Liver (tissue), 3 donors: ENCODE data around the gene SPOP.

Source experiments
- CTCF ChIP-seq: fragments of 150-350 bp; IDR thresholded peaks from 2 replicates; pipeline ENCODE4 v1.5.1; 2017; ENCODE audit warnings: improper control_type of control experiment, low read depth, low read length; ENCODE audit not compliant: missing input control
- EGR1 ChIP-seq, 2 donors: IDR thresholded peaks; 2 replicates each; pipeline ENCODE4 v1.6.1; 2016 to 2018; ENCODE audit warnings: antibody characterized with exemption in 2 of 2, low read depth in 2 of 2
- REST ChIP-seq: IDR thresholded peaks from 2 replicates; pipeline ENCODE4 v1.6.1; 2016; ENCODE audit warnings: antibody characterized with exemption, mild to moderate bottlenecking
- YY1 ChIP-seq: IDR thresholded peaks from 2 replicates; pipeline ENCODE4 v1.6.1; 2016; ENCODE audit warnings: antibody characterized with exemption, mild to moderate bottlenecking
- TF ChIP-seq, protein P1 (sequence below): IDR thresholded peaks from 2 replicates; pipeline ENCODE4 v1.6.1; 2016; ENCODE audit warnings: antibody characterized with exemption
- donor health status: healthy.
- donor health status: healthy.

DNA sequence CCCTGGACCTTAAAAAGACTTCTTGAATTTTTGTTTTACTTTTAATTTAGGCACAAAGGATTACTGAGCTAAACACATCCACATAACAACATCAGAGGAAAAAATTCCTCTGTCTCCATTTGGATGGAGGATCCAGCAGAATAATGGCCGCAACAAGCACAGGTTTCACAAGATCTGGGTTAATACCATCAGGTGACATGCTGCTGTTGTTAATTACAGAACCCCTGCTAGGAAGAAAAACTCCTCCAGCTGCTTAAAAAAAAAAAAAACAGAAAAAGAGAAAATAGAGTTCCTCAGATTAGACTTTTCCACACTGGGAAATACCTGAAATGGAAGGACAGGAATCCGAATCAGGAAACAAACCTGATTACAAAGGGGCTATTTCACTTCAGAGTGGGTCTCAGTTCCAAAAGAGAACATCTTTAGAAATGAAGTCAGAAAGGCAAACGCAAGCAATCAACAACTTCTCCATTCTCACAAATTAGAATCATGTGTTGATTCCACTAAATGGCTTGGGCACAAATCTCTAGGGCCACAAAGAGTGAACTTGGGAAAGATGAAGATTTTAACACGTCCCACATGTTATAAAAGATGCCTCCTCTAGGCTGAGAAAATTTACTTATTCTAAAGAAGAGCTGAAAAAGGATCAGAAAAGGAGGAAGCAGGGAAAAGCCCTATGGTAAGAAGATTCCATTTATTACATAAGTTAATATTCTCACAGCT, 44.0 kb downstream of the SPOP start:
- TF ChIP-seq CTCF: no peak
- TF ChIP-seq YY1: no peak
- TF ChIP-seq EGR1 (IDR thresholded peaks at IDR 0.05; ENCODE audit: low read depth in 2 of 2): no peak
- TF ChIP-seq, protein P1, sequence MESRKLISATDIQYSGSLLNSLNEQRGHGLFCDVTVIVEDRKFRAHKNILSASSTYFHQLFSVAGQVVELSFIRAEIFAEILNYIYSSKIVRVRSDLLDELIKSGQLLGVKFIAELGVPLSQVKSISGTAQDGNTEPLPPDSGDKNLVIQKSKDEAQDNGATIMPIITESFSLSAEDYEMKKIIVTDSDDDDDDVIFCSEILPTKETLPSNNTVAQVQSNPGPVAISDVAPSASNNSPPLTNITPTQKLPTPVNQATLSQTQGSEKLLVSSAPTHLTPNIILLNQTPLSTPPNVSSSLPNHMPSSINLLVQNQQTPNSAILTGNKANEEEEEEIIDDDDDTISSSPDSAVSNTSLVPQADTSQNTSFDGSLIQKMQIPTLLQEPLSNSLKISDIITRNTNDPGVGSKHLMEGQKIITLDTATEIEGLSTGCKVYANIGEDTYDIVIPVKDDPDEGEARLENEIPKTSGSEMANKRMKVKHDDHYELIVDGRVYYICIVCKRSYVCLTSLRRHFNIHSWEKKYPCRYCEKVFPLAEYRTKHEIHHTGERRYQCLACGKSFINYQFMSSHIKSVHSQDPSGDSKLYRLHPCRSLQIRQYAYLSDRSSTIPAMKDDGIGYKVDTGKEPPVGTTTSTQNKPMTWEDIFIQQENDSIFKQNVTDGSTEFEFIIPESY: no peak
- TF ChIP-seq REST: no peak
